ENCODE data around the gene ZG16B. TPM values are rescaled to one million over a fixed set of nuclear protein-coding genes. Genes with fewer than 3 reads are reported as not detected.

The ZG16B gene
- total and polyA plus RNA-seq, 2 of the 8 experiments (the other 6 are each of a cell fraction or from before 2014, with no cell fraction given), result 0.11 TPM; not detected in 1

DNA sequence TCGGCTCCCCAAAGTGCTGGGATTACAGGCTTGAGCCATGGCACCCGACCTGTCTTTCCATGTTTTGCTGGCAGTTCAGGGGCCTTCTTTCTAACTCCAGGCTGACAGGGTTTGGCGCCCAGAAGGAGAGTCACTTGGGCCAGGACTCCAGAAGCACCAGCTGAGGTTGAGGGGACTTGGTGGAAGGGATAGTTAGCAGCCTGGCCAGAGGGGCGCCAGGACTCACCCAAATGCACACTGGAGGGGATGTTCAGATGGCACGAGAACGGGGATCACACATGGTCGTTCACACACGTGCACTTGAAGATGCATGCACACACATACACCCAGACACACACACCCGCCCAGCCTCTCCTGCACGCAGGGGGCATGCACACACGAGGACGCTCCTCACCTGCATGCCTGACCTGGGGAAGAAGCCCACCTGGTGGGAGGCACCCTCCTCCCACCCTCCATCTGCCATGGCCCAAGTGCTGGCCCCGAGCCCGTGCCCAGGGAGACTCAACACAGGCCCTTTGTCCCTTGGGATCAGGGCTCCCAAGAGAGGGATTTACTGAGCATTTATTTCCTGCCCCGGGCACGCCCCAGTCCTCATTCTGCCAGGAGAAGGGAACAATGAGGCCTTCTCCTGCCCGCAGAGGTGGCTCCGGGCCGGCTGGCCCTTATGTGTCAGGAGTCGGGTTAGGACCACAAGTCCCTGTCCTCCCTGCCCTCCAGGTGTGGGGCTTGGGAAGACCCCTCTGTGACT is 15.4 kb upstream of the ZG16B start (continued):
- TF ChIP-seq SRF (IDR thresholded peaks at IDR 0.05; ENCODE audit: low read depth, low read length) (no peak), BRCA1 (IDR thresholded peaks at IDR 0.05; ENCODE audit: low read depth, low read length) (no peak), SUZ12 (IDR thresholded peaks at IDR 0.05; ENCODE audit: low read length) (no peak), BCL11A (IDR thresholded peaks at IDR 0.05; ENCODE audit: low read depth in 2 of 2, low read length in 2 of 2) (no peak), EZH2 (IDR thresholded peaks at IDR 0.05; ENCODE audit: low read depth, low read length, severe bottlenecking) (no peak), PHF8 (conservative IDR thresholded peaks at IDR 0.05; ENCODE audit: low read depth, low read length) (no peak)

All from H1 (cell line).